Neuron (in vitro differentiated cells): Measurements from ENCODE around the gene OPRM1.

Source experiments
- H2AFZ ChIP-seq: one replicate; pipeline ENCODE4 v1.6.1; 2013; ENCODE audit warnings: low read depth, mild to moderate bottlenecking, inconsistent platforms, low read length, moderate library complexity
- H3K27me3 ChIP-seq: one replicate; pipeline ENCODE4 v1.6.1; 2013; ENCODE audit warnings: low read length; ENCODE audit not compliant: insufficient read depth
- H3K36me3 ChIP-seq: one replicate; pipeline ENCODE4 v1.6.1; 2013; ENCODE audit warnings: low read length; ENCODE audit not compliant: insufficient read depth
- H3K4me1 ChIP-seq: one replicate; pipeline ENCODE4 v1.6.1; 2013; ENCODE audit warnings: low read length; ENCODE audit not compliant: insufficient read depth
- H3K4me3 ChIP-seq: 2 replicates; pipeline ENCODE4 v1.5.1; 2013; ENCODE audit warnings: mild to moderate bottlenecking, low read length, moderate library complexity
- H3K9me3 ChIP-seq: one replicate; pipeline ENCODE4 v1.6.1; 2013; ENCODE audit warnings: low read length

Gene OPRM1

GRCh38 chr6:154245506-154245905, 206.5 kb downstream of the OPRM1 start:
- no peaks in the 10 kb centered on the region for H3K9me3 ChIP-seq
- H3K36me3 ChIP-seq: no peaks in the 10 kb centered on the region
- H3K4me3 ChIP-seq: no peak overlapping the region
- no peak overlapping the region for H2AFZ ChIP-seq
- peaks cover 3% of the 10 kb centered on the region for H3K27me3 ChIP-seq
- H3K4me1 ChIP-seq: no peaks in the 10 kb centered on the region

GRCh38 chr6:154246723-154247118, 207.7 kb downstream of the OPRM1 start:
- Histone ChIP-seq H3K36me3 (no peaks in the 10 kb centered on the region), H3K9me3 (no peaks in the 10 kb centered on the region), H3K4me1 (no peaks in the 10 kb centered on the region), H3K27me3 (peaks cover 3% of the 10 kb centered on the region), H2AFZ (no peak overlapping the region), H3K4me3 (no peak overlapping the region)

GRCh38 chr6:154247119-154247861, 208.2 kb downstream of the OPRM1 start:
- H2AFZ ChIP-seq: no peak overlapping the region
- no peaks in the 10 kb centered on the region for H3K4me1 ChIP-seq
- peaks cover 3% of the 10 kb centered on the region for H3K27me3 ChIP-seq
- no peak overlapping the region for H3K4me3 ChIP-seq
- H3K36me3 ChIP-seq: no peaks in the 10 kb centered on the region
- H3K9me3 ChIP-seq: no peaks in the 10 kb centered on the region

- Histone ChIP-seq H3K27me3 (peaks cover 3% of the 10 kb centered on the region), H2AFZ (no peak overlapping the region), H3K4me3 (no peak overlapping the region), H3K36me3 (no peaks in the 10 kb centered on the region), H3K4me1 (no peaks in the 10 kb centered on the region), H3K9me3 (no peaks in the 10 kb centered on the region)
Measured at GRCh38 chr6:154249499-154250298, 210.7 kb downstream of the OPRM1 start.

GRCh38 chr6:154251116-154251515, 212.1 kb downstream of the OPRM1 start:
- Histone ChIP-seq H3K4me1 (no peaks in the 10 kb centered on the region), H2AFZ (no peak overlapping the region), H3K27me3 (peaks cover 3% of the 10 kb centered on the region), H3K36me3 (no peaks in the 10 kb centered on the region), H3K4me3 (no peak overlapping the region), H3K9me3 (no peaks in the 10 kb centered on the region)

- no peaks in the 10 kb centered on the region for H3K27me3 ChIP-seq
- no peaks in the 10 kb centered on the region for H3K9me3 ChIP-seq
- no peaks in the 10 kb centered on the region for H3K4me1 ChIP-seq
- H2AFZ ChIP-seq: no peak overlapping the region
- H3K4me3 ChIP-seq: no peak overlapping the region
- H3K36me3 ChIP-seq: no peaks in the 10 kb centered on the region
Measured at GRCh38 chr6:154252678-154253077, 213.6 kb downstream of the OPRM1 start.

GRCh38 chr6:154257067-154257466, 218.0 kb downstream of the OPRM1 start:
- no peaks in the 10 kb centered on the region for H3K36me3 ChIP-seq
- H2AFZ ChIP-seq: no peak overlapping the region
- H3K4me3 ChIP-seq: no peak overlapping the region
- no peaks in the 10 kb centered on the region for H3K27me3 ChIP-seq
- no peaks in the 10 kb centered on the region for H3K4me1 ChIP-seq
- no peaks in the 10 kb centered on the region for H3K9me3 ChIP-seq

- Histone ChIP-seq H3K4me3 (no peak overlapping the region), H3K4me1 (no peaks in the 10 kb centered on the region), H3K36me3 (no peaks in the 10 kb centered on the region), H3K27me3 (no peaks in the 10 kb centered on the region), H2AFZ (no peak overlapping the region), H3K9me3 (no peaks in the 10 kb centered on the region)
Measured at GRCh38 chr6:154258064-154258757, 219.2 kb downstream of the OPRM1 start.

- no peaks in the 10 kb centered on the region for H3K36me3 ChIP-seq
Measured at GRCh38 chr6:154261688-154262397, 222.8 kb downstream of the OPRM1 start.

GRCh38 chr6:154266560-154267099, 227.6 kb downstream of the OPRM1 start:
- no peaks in the 10 kb centered on the region for H3K4me1 ChIP-seq
- no peaks in the 10 kb centered on the region for H3K27me3 ChIP-seq
- no peak overlapping the region for H2AFZ ChIP-seq
- no peak overlapping the region for H3K4me3 ChIP-seq
- H3K9me3 ChIP-seq: no peaks in the 10 kb centered on the region
- no peaks in the 10 kb centered on the region for H3K36me3 ChIP-seq

More at GRCh38 chr6:154261688-154262397, 222.8 kb downstream of the OPRM1 start:
- no peak overlapping the region for H3K4me3 ChIP-seq
- H2AFZ ChIP-seq: no peak overlapping the region
- no peaks in the 10 kb centered on the region for H3K4me1 ChIP-seq
- no peaks in the 10 kb centered on the region for H3K27me3 ChIP-seq
- H3K9me3 ChIP-seq: no peaks in the 10 kb centered on the region

- Histone ChIP-seq H3K4me1 (no peaks in the 10 kb centered on the region), H3K36me3 (no peaks in the 10 kb centered on the region), H2AFZ (no peak overlapping the region), H3K9me3 (no peaks in the 10 kb centered on the region), H3K4me3 (no peak overlapping the region), H3K27me3 (no peaks in the 10 kb centered on the region)
Measured at GRCh38 chr6:154267508-154268106, 228.6 kb downstream of the OPRM1 start.

- no peak overlapping the region for H2AFZ ChIP-seq
- no peak overlapping the region for H3K4me3 ChIP-seq
- no peaks in the 10 kb centered on the region for H3K9me3 ChIP-seq
- no peaks in the 10 kb centered on the region for H3K4me1 ChIP-seq
- H3K36me3 ChIP-seq: no peaks in the 10 kb centered on the region
- H3K27me3 ChIP-seq: no peaks in the 10 kb centered on the region
Measured at GRCh38 chr6:154268486-154268885, 229.4 kb downstream of the OPRM1 start.
